DMS53 (cell line): ENCODE data around the gene GRHPR.
A peak's percentile ranks its signal among the peaks of the same experiment; 100 is the strongest.
"Not testable (repeated sequence)": the region's sequence is repeated elsewhere in the genome, so short reads cannot be mapped to it uniquely, and the experiment has no call there.

Experiments
- DNase-seq: peaks from one replicate; lab custom pipeline; 2025; lab: John Stamatoyannopoulos, UW

The GRHPR gene

GRCh38 chr9:37422289-37423104 is at the start of gene GRHPR:
TSS of gene GRHPR (plus strand) at chr9:37422696. CDS start at chr9:37422751, 55 bp downstream.
- DNase-seq = peak; percentile 92

- DNase-seq = no peak
Observed at GRCh38 chr9:37372839-37373238, 49.7 kb upstream of the GRHPR start.

- no peak for DNase-seq
Observed at GRCh38 chr9:37373621-37374020, 48.9 kb upstream of the GRHPR start.

- DNase-seq = no peak
Observed at GRCh38 chr9:37374892-37375291, 47.6 kb upstream of the GRHPR start.

GRCh38 chr9:37377688-37378612 is 44.5 kb upstream of the GRHPR start:
- DNase-seq = no peak

- no peak for DNase-seq
Observed at GRCh38 chr9:37378613-37379004, 43.9 kb upstream of the GRHPR start.

- DNase-seq = no peak
Observed at GRCh38 chr9:37379835-37380234, 42.7 kb upstream of the GRHPR start.

- no peak for DNase-seq
Observed at GRCh38 chr9:37380570-37380969, 41.9 kb upstream of the GRHPR start.

- DNase-seq = no peak
Observed at GRCh38 chr9:37381094-37381741, 41.3 kb upstream of the GRHPR start.

GRCh38 chr9:37382161-37382981 is 40.1 kb upstream of the GRHPR start:
- no peak for DNase-seq

GRCh38 chr9:37382982-37383357 is 39.5 kb upstream of the GRHPR start:
- no peak for DNase-seq

- DNase-seq = no peak
Observed at GRCh38 chr9:37383393-37383792, 39.1 kb upstream of the GRHPR start.

GRCh38 chr9:37383876-37384746 is 38.4 kb upstream of the GRHPR start:
- no peak for DNase-seq

- no peak for DNase-seq
Observed at GRCh38 chr9:37385286-37385685, 37.2 kb upstream of the GRHPR start.

- DNase-seq = no peak
Observed at GRCh38 chr9:37386988-37387387, 35.5 kb upstream of the GRHPR start.

GRCh38 chr9:37390759-37391158 is 31.7 kb upstream of the GRHPR start:
- peak; percentile 80 for DNase-seq

- DNase-seq = no peak
Observed at GRCh38 chr9:37392272-37392671, 30.2 kb upstream of the GRHPR start.

- DNase-seq = no peak
Observed at GRCh38 chr9:37395229-37395628, 27.3 kb upstream of the GRHPR start.

- no peak for DNase-seq
Observed at GRCh38 chr9:37395663-37396062, 26.8 kb upstream of the GRHPR start.

GRCh38 chr9:37397948-37398347 is 24.5 kb upstream of the GRHPR start:
- DNase-seq = not testable (repeated sequence)
